ENCODE results near the gene DIAPH1.

The DIAPH1 gene

DNA sequence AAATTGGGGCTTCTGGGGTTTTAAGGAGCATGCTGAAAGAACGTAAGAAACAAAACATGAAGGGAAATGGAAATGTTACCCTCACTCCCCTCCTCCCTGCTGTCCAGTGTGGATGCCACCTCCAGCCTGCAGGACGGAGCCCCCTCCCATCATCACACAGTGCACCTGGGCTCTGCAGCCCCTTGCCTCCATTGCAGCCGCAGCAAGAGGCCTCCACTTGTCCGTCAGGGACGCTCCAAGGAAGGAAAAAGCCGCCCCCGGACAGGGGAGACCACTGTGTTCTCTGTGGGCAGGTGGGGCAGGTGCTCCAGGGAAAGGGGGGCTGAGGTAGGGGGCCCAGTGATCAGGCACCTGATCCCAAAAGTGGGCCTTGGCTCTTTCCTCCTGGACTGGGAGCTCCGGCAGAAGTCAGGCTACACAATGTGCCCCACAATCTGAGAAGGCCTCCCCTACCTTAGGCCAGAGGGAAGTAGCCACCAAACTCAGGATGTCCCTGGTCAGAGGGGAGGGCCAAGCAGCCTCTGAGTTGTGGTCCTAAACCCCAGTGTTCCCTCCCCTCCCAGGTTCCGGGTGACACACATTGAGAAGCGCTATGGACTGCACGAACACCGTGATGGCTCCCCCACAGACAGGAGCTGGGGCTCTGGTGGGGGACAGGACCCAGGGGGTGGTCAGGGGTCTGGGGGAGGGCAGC lies 20.7 kb upstream of the DIAPH1 start:
- DNase-seq (ENCODE audit: low read depth): no peak

DNA sequence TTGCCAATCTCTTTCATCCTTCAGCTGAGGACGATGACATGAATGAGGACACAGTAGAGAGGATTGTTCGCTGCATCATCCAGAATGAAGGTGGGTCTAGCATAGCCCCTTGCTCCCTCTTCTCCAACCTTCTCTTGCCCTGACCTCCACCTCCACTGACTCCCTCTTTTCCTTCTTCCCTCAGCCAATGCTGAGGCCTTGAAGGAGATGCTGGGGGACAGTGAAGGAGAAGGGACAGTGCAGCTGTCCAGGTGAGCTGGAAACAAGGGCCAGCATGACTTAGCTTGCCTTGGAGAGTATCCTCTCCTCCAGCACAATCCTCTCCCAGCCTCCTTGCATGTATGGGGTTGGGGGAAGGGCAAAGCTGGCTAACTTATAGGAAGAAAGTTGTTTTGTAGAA lies 20.0 kb upstream of the DIAPH1 start:
- no peak for DNase-seq (ENCODE audit: low read depth)

DNA sequence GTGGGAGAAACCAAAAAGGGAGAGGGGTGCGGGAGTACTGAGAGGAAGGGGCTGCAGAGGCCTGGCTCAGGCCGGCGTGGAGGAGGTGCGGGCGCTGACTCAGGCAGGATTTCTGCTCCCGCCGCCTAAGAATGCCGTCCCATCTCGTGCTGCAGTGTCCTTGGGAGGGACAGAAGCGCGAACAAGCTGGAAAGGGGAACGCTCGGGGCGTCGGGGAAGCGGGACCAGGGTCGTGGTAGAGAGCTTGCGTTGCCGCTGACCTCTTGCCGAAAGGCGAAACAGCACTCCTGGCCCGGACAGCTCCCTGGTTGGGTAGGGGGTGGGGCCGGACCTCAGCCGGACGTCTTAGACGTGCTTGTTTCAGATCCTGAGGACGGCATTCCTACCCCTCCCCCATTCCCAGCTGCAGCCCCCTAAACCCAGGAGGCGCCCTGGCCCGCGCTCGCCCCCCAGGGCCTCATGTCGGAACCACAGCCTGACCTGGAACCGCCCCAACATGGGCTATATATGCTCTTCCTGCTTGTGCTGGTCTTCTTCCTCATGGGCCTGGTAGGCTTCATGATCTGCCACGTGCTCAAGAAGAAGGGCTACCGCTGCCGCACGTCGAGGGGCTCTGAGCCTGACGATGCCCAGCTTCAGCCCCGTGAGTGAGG lies 19.1 kb upstream of the DIAPH1 start:
- DNase-seq (ENCODE audit: low read depth): peak; percentile 40

DNA sequence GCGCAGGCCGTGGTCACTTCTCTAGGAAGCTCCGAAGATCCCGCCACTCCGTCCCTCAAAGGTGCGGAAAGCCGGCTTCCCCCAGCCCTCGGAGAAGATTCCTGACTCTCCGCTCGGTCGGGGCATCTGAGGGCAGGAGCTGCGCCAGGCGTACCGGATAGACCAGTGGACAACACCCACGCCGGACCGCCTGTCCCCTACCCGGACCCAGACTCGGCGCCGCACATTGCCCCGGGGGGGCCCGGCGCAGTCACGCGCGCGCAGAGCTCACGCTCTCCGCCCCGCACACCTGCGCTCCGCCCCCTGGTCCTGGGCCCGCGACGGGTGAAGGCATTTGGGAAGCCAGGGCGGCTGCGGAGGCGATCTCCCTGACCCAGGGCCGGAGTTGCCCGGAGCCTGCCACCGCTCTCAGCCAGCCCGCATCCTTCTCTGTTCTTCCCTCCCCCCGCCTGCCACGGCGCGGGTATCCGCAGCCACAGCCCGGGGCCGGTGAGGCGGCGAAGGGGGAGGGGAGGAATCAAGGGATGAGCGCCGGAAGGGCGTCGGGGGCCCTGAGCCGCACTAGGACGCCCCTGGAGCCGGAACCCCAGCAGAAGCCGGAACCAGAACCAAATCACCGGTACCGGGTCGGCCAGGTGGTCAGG lies 18.4 kb upstream of the DIAPH1 start:
- DNase-seq (ENCODE audit: low read depth): peak; percentile 43

DNA sequence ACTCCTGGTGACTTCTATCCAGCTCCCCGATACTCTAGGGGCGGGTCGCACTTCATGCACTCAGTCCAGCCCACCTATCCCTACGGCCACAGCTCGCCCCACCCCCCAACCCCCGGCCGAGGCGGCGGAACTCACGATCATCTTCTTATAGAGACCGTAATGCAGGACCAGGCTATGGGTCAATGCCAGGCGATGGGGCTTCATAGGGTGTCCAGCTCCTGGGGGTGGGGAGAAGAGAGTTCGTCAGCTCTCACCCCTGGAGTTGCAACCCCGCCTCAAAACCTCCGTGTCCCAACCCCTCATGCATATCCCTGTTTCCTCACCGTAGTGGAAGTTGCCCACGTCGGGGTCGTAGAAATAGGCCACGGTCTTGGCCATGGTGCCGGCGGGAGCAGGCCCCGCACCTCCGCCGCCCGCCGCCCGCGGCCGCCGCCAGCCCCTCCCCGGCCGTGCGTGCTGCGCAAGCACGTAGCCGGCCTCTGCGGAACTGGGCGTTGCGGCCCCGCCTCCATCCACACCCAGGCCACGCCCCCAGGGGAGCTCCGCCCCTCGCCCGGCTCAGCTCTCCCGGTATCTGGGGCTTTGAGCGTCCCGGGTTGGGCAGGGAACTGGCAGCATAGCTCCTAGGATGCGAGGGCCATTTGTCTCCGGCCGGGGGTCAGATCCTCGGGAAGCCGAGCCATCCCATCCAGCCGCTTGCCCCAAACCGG lies 17.8 kb upstream of the DIAPH1 start, which contains the start of the genes HDAC3 and RELL2:
Gene HDAC3 (minus strand): TSS at position 437 of the 710 bp plus-strand sequence. CDS start 59 bp downstream, at position 378.
Gene RELL2 (plus strand): TSS at position 585 of the 710 bp plus-strand sequence. CDS start 1,229 bp downstream, outside the sequence.
- DNase-seq (ENCODE audit: low read depth): peak; percentile 91

DNA sequence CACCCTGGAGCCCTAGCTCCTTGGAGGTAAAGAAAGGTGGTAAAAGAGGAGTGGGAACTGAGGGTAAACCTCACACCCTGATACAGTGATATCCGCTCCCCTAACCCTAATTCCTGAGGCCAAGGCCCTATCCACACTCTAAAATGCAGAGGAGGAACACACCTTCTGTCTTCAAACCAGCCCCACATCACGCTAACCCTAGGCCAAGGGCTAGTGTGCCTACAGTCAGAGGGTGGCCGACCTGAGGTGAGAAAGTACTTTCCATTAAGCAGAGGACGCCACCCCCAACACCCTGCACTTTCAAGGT lies 17.3 kb upstream of the DIAPH1 start:
- DNase-seq (ENCODE audit: low read depth): no peak

DNA sequence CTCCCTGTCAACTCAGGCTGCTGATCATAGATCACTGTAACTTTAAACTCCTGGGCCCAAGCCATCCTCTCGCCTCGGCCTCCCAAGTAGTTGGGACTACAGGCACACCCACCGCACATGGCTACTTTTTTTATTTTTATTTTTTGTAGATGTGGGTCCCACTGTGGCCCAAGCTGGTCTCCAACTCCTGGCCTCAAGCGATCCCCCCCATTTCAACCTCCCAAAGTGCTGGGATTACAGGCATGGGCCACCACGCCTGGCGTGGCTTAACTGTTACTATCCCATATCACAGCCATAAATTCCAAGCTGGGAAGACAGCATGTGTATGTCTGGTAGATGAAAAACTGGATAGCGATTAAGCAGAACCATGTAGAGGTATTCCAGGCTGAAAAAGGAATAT lies 16.8 kb upstream of the DIAPH1 start:
- no peak for DNase-seq (ENCODE audit: low read depth)

DNA sequence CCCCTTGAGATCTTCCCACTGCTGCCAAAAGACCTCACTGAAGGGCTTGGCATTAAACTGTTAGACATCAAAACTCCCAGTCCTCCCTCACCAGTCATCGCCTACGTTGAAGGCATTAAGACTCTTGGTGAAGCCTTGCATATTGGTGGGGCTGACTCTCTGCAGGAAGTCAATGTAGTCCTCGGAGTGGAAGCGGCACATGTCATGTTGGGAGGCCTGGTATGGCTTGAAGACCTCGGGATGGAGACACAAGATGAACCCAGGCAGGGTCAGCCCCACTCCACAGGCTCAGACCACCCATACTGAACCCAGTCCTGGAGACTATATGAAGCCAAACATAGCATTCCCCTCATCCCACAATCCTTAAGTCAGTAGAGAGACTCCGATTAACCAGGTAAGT lies 15.9 kb upstream of the DIAPH1 start:
- DNase-seq (ENCODE audit: low read depth): no peak

DNA sequence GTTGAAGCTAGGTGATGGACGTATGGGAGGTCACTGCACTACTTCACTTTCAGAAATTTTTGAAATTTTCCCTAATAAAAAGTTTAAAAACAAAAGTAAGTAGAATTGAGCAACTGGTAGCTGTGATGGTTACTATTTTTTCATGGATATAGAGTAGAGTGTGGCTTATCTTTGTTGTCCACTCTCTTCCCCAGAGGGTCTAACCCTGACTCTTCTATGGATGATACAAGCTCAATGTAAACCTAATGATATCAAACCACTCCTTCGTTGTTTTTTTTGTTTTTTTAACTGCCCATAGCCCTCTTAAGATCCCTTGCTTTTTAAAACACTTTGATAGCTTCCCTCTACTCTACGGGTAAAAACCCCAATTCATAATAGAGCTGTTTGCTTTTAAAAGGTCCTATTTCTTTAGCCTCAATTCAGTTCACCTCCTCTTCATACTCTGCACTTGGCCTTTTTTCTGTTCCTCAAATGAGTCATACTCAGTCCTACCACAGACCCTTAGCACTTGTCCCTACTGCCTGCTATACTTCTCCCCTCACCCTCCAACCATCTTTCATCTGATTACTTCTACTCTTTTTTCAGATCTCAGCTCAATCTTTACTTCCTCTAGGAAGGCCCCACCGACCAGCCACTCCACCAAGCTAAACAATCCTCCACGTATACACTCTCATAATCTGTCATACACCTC lies 15.2 kb upstream of the DIAPH1 start:
- no peak for DNase-seq (ENCODE audit: low read depth)

DNA sequence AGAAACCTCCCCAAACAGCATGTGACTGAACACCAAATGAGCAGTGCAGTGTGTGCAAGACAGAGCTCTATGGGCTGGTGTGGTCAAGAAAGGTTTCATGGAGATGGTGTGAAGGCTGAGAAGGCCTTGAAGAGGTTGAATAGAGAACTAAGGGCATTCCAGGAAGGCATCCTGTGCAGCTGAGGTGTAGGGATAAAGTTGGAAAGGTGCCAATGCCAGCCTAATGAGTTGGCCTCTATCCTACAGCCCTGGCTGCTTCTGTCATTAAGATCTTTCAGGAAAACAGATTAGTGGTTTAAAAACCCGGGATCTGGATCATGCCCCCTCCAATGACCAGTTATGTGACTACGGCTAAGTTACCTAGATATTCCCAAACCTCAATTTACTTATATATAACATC lies 13.8 kb upstream of the DIAPH1 start:
- DNase-seq (ENCODE audit: low read depth): no peak

DNA sequence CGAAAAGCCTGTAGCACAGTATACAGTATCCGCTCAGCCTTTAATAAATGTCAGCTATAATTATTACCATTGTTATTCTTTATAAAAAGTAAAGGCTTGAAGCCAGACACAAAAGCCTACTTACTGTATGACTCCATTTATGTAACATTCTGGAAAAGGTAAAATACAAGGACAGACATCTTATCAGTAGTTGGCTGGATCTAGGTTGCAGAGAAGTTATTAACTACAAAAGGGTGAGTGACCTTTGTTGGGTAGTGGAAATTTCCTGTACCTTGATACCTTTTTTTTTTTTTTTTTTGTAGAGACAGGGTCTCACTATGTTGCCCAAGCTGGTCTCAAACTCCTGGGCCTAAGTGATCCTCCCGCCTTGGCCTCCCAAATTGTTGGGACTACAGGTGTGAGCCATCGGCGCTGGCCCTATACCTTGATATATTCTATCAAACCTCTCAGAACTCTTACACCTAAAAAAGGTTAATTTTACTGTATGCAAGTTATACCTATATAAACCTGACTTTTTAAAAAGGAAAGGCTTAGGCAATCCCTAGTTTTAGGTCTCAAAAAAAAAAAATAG lies 11.9 kb upstream of the DIAPH1 start:
- no peak for DNase-seq (ENCODE audit: low read depth)

DNA sequence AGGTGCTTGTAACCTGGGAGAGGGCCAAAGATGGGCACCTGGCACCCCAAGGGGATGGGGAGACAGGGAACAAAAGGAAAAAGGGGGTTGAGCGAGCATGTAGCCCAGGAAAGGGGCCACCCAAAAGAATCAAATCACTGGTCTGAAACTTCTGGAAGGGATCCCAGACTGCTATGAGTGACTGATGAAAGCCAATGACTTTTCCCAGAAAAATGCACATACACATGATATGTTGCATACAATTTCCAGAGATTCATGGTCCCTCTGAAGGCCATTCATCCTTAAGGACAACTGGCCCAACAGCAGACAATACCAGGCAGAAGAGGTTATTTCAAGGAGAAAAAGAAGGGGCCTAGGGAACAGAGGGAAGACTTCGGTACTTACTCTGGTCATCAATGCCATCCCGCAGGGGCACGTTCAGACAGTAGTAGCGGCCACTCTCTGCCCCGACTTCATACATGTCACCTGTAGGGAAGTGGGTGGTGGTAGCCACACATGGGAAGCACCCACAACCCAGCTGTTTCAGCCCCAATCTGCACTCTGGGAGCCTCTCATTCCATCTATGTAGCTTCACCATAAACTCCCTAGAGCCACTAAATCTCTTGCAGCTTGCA lies 9.5 kb upstream of the DIAPH1 start:
- DNase-seq (ENCODE audit: low read depth): no peak

DNA sequence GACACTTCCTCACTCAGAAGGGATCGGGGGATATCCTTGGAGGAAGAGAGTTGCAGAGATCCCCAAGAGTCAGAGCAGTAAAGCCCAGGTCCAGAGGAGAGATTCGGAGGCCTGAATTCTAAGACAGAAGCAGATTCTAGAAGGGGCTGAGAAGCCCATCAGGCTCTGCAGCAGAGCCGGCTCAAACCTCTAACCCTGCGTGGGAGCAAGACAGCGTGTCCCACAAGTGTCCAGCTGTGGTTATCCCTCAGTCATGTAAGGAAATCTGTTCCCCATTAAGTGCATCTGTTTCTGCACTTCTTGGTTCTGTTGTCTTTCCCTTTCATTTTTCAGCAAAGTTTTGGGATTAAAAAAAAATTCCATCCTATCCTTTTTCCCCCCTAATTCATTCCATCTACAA lies 4.8 kb upstream of the DIAPH1 start:
- no peak for DNase-seq (ENCODE audit: low read depth)

DNA sequence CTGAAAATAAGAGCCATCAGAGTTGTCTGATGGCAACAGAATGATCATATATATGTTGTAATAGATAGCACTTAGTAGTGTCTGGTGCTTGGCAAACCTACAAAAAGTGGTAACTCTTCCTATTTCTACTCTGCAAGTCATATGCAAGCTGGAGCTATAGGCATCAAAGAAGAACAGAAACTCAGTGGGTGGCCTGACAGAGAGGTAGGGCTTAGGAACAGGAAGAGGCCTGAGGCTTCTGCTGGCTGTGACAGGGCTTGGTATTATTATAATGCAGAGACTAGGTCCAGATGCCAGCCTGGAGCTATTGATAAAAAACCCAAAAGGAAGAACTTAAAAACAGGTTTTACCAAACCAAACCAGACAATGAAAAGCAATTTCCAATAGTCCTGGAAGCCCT lies 4.4 kb upstream of the DIAPH1 start:
- DNase-seq (ENCODE audit: low read depth): no peak

DNA sequence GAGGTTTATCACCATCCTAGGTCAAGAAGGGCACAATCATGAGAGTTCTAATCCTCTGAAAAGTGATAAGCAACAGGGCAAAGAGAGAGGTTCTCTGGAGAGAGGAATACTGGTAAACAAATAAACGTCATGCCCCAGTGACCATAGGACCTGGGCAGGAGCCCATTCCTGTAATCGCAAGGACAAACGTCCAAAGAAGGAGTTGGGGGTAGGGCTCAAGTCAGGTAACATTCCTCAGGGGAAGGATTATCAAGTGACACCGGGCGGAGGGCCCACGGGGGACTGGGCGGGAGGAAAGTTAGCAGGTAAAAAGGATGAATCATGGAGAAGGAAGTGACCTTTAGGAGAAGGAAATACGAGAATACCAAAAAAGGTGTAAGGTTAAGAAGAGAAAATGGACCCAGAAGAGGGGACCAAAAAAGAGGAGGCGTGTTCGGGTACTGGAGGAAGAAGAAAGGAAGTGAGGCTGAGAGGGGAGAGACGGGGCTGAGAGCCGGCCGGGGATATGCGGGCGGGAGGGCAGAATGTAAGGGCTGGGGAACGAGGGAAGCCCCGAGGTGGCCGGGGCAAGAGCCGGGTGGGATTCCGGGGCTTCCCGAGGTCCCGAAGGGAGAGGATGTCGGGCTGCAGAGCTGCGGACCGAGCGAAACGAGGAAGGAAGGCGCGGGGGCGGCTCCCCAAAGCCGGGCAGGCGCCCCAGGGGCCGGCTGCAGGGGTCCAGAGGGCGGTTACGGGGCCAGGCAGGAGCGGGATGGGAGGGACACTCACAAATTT lies 583 bp downstream of the DIAPH1 start:
- DNase-seq (ENCODE audit: low read depth): peak; percentile 24

DNA sequence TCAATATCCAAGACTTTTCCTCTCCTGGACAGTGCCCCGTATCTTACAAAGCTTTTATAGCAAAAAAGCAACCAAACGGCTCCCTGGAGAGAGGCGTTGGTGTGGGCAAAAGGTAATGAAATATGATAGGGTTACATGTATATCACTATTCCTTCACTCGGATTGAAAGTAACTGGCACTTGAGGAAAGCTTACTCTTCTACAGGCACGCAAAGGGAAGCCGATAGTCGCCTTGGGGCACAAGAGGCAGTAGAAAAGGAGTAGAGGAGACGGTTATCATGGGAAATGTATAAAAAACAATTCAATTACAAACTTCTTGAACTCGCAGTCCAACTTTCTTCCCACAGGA lies 1.1 kb downstream of the DIAPH1 start:
- no peak for DNase-seq (ENCODE audit: low read depth)

DNA sequence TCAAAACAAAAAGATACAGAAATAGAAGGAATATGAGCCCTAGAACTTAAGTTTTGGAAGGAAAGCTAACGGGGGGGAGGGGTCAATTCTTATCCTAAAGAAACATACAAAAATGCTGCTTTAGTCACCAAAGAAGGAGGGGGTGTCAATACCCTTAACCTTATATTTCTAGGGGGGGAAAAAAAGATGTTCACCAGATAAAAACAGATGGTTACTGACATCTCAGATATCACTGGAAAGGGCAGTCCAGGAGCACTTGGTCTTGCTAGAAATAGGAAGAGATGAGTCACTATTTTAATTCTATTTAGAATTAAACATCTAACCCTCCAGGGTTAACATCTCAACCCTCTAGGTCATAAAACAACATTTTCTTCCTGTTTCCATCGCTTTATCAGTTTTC lies 1.7 kb downstream of the DIAPH1 start:
- no peak for DNase-seq (ENCODE audit: low read depth)

DNA sequence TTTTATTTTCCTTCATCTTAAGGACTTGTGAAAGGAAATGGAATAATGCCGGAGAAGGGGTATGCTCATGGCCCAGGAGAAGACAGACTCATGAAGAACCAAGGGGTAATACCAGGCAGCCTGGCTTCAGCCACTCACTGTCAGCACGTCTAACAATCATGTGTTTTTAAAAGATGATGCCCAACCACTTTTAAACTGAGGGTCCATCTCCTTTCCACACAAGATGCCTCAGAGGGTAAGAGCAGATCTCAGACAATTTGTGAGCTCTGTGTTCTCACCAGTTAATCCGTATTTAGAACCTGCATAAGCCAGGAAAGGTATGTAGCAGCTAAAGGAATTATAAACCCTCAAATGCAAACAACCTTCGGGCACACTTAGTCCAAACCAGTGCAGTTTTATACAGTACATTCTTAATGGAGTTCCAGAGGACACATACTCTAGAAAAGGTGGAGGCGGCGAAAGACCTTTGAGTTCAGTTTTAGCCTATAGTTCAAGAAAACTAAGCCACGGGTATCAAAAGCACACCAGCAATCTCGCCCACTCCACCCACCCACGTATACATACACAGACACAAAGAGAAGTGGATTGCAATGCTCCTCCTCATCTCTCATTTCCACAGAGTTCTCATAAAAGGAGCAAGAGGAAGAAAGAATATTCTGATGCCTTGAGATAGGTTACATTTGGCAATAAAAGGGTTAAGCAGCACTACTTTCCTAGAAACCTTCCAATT lies 2.6 kb downstream of the DIAPH1 start:
- no peak for DNase-seq (ENCODE audit: low read depth)

DNA sequence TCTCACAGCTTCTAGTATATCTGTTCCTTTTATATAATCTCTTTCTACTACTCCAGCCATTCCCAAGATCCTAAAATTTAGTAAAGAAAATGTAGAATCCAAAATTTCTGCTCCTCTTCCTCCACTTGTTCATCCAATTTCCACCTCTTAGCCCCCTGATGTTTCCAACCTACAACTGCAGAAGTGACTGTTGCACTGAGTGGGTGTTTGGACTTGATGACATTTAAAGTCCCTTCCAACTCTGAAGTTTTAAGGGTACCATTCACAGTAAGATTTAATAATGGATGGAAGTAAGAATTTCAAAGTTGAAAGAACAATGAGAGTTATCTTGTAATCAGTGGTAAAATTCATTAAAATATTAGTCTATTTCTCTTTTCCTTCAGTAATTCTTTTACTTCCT lies 5.5 kb downstream of the DIAPH1 start:
- DNase-seq (ENCODE audit: low read depth): no peak

DNA sequence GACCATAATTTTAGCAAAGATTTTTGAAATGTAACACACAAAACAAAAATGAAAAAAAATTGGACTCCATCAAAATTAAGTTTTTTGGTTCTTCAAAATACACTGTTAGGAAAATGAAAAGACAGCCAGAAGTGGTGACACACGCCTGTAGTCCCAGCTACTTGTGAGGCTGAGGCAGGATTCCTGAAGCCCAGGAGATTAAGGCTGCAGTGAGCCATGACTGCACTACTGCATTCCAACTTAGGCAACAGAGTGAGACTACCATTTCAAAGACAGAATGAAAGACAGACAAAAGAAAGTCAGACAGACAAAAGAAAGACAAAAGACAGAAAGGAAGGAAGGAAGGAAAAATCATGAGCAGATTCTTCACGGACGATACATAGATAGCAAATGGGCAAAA lies 7.5 kb downstream of the DIAPH1 start:
- DNase-seq (ENCODE audit: low read depth): no peak

Data from activated T-helper 1 cell treated with Interleukin-2 at 50 U/mL for 16 hours (primary cell).